ENCODE data around the gene TCTA. TPM values are rescaled to one million over a fixed set of nuclear protein-coding genes. Genes with fewer than 3 reads are reported as not detected.

Gene TCTA
- total RNA-seq, 4 donors from 2014 or later = 12.0 to 25.8 (median 15.1) TPM

- no peaks in the 10 kb centered on the region for H3K9me3 ChIP-seq
- intact Hi-C loops (cut with DNase I; ENCODE audit: low total_unique reads) (loop anchor here (1.0 kb wide), 1 partner anchor 218 kb away; no protein-coding TSS in a partner anchor), in situ Hi-C loops (cut with MboI; ENCODE audit: low sequenced_read_pairs in 4 of 4) (loop anchor here in 2 of 4 donors (5.0 to 10.0 kb wide), 3 partner anchors 81 to 289 kb away; partner anchors contain the start of genes CCDC71 (in 1 of the 2) and USP4 (in 1 of the 2))
- no peak overlapping the region for H3K27ac ChIP-seq
- H3K27me3 ChIP-seq = no peaks in the 10 kb centered on the region
- ATAC-seq (no peak), DNase-seq (no peak)
- TF ChIP-seq POLR2A (IDR thresholded peaks at IDR 0.05) (no peak), CTCF (IDR thresholded peaks at IDR 0.05 in 4 of 5, conservative IDR thresholded peaks at IDR 0.05 in 1 of 5) (no peak)
- no peak overlapping the region for H3K4me3 ChIP-seq
- no peaks in the 10 kb centered on the region for H3K36me3 ChIP-seq
- peaks cover 12 to 15% of the 10 kb centered on the region in 2 donors for H3K4me1 ChIP-seq
Observed at GRCh38 chr3:49453621-49454020, 41.4 kb downstream of the TCTA start.

DNA sequence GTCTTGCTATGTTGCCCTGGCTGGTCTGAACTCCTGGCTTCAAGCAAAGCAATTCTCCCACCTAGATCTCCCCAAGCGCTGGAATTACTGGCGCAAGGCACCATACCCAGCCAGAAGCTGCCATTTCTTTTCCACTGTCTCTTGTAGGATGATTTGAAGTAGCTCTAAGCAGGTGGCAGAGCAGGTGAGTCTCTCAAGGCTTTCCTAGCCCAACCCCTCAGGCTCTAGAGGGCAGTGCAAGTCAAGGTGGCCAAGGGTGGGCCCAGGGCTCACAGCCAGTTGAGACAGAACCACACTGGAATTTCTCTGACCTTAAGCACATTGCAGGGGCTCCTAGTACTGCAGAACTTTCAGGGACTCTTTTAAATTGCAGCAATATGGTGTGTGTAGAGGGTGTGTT lies 42.2 kb downstream of the TCTA start:
- H3K9me3 ChIP-seq = no peaks in the 10 kb centered on the region
- in situ Hi-C loops (cut with MboI; ENCODE audit: low sequenced_read_pairs in 4 of 4) (loop anchor here in 2 of 4 donors (5.0 to 10.0 kb wide), 3 partner anchors 80 to 290 kb away; partner anchors contain the start of genes CCDC71 (in 1 of the 2) and USP4 (in 1 of the 2)), intact Hi-C loops (cut with DNase I; ENCODE audit: low total_unique reads) (loop anchor here (1.0 kb wide), 1 partner anchor 217 kb away; no protein-coding TSS in a partner anchor)
- peak overlapping the region; percentile 7 to 57 (median 28) for H3K27ac ChIP-seq
- H3K4me3 ChIP-seq = no peak overlapping the region
- no peak for TF ChIP-seq POLR2A (IDR thresholded peaks at IDR 0.05)
- peak in 4 of 5 experiments; percentile 14 to 69 (median 32) for TF ChIP-seq CTCF (IDR thresholded peaks at IDR 0.05 in 4 of 5, conservative IDR thresholded peaks at IDR 0.05 in 1 of 5)
- no peaks in the 10 kb centered on the region for H3K27me3 ChIP-seq
- no peaks in the 10 kb centered on the region for H3K36me3 ChIP-seq
- peaks cover 18 to 20% of the 10 kb centered on the region in 2 donors for H3K4me1 ChIP-seq
- DNase-seq (peak in 1 of 2 donors; percentile 42), ATAC-seq (peak; percentile 44 to 73)

GRCh38 chr3:49454898-49455681 lies 42.9 kb downstream of the TCTA start:
- in situ Hi-C loops (cut with MboI; ENCODE audit: low sequenced_read_pairs in 4 of 4) = loop anchor here in 2 of 4 donors (5.0 to 10.0 kb wide), 3 partner anchors 80 to 290 kb away; partner anchors contain the start of genes CCDC71 (in 1 of the 2) and USP4 (in 1 of the 2)
- no peaks in the 10 kb centered on the region for H3K9me3 ChIP-seq
- H3K4me1 ChIP-seq = peaks cover 20 to 26% of the 10 kb centered on the region in 2 donors
- no peaks in the 10 kb centered on the region for H3K36me3 ChIP-seq
- ATAC-seq (peak; percentile 14 to 47), DNase-seq (no peak)
- TF ChIP-seq CTCF (IDR thresholded peaks at IDR 0.05 in 4 of 5, conservative IDR thresholded peaks at IDR 0.05 in 1 of 5) = no peak
- no peak for TF ChIP-seq POLR2A (IDR thresholded peaks at IDR 0.05)
- H3K4me3 ChIP-seq = no peak overlapping the region
- intact Hi-C loops (cut with DNase I; ENCODE audit: low total_unique reads) = loop anchor here (1.0 to 5.0 kb wide), 3 partner anchors 62 to 216 kb away; no protein-coding TSS in a partner anchor
- peak overlapping the region; percentile 7 to 57 (median 28) for H3K27ac ChIP-seq
- no peaks in the 10 kb centered on the region for H3K27me3 ChIP-seq

DNA sequence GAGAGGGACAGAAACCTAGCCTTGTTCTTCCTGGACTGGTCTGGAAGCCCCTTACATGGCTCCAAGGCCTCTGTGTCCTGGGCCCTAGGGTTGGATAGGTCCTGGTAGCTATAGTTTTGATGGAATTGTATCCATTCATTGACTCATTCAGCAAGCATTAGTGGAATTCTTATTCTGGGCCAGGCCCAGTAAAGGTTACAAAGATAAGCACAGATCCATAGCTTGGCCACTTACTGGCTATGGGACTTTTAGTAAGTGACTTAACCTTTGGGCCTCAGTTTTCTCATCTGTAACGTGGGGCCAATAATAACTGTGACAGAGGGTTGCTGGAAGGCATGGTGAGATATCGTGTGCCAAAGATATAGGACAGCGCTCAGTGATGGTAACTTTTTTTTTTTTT lies 44.2 kb downstream of the TCTA start:
- ATAC-seq (no peak), DNase-seq (no peak)
- in situ Hi-C loops (cut with MboI; ENCODE audit: low sequenced_read_pairs in 4 of 4) (loop anchor here in 1 of 4 donors (10.0 kb wide), 2 partner anchors 78 to 292 kb away; partner anchors contain the start of gene CCDC71), intact Hi-C loops (cut with DNase I; ENCODE audit: low total_unique reads) (loop anchor here (5.0 kb wide), 2 partner anchors 61 to 81 kb away; no protein-coding TSS in a partner anchor)
- no peak overlapping the region for H3K4me3 ChIP-seq
- H3K4me1 ChIP-seq = peaks cover 20 to 29% of the 10 kb centered on the region in 2 donors
- no peaks in the 10 kb centered on the region for H3K27me3 ChIP-seq
- no peak overlapping the region for H3K27ac ChIP-seq
- no peaks in the 10 kb centered on the region for H3K36me3 ChIP-seq
- no peak for TF ChIP-seq CTCF (IDR thresholded peaks at IDR 0.05 in 4 of 5, conservative IDR thresholded peaks at IDR 0.05 in 1 of 5)
- no peak for TF ChIP-seq POLR2A (IDR thresholded peaks at IDR 0.05)
- no peaks in the 10 kb centered on the region for H3K9me3 ChIP-seq

All from gastrocnemius medialis (tissue), 4 donors.